Brain pericyte (primary cell): ENCODE data around the gene ELFN2.

Experiments used
- DNase-seq: peaks from one replicate; pipeline ENCODE4 v3.0.0-alpha.2; 2012; ENCODE audit warnings: low read depth, low spot score

ELFN2 gene

GRCh38 chr22:37358386-37358785 lies 68.9 kb downstream of the ELFN2 start:
- no peak for DNase-seq

DNA sequence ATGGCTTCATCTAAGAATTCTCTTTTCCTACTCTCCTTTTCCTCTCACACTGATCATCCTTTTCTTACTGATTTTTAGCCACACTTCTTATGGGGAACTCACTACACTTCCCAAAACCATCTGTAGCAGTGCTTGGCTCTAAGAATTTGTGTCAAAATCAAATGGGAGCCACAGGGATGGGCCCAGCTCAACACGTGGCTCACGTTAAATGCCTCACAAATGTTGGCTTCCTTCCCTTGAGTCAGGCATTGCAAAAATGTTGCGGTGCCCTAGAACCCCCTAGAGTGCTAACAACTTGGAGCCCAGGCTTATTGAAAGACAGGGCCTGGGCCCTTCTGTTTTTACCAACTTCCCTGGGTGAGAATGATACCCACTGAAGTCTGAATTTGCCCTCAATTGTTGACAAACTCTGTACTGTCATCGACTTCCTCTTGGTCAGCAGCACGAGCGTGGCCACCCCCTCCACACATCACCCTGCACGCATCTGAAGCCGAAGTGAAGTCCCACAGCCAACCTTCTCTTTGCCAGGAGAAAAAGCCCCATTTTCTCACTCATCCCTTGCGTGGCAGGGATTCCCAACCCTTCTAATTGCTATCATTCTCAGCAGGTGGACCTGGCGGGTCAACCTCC lies 69.7 kb downstream of the ELFN2 start:
- no peak for DNase-seq

- no peak for DNase-seq
Measured at GRCh38 chr22:37356922-37357321, 70.4 kb downstream of the ELFN2 start.

DNA sequence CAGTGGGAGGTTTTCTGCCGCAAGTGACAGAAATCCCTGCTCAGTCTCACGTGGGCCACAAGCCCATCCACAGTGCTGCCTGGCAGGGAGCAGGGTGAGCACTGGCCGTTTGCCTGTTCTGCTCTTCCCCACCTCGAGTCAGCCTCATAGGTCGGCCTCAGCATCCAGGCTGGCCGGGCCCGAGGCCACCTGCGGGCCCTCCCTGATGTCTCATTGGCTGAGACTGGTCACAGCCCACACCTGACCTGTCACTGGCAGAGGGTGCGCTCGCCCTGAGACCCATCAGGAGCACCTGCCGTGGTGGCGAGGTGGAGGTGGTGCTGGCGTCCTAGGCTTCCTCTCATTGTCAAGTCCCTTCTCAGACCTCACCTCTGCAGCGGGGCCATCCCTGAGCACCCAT lies 72.1 kb downstream of the ELFN2 start:
- DNase-seq, result no peak

- DNase-seq, result no peak
Measured at GRCh38 chr22:37354670-37355069, 72.6 kb downstream of the ELFN2 start.

GRCh38 chr22:37354261-37354660 lies 73.0 kb downstream of the ELFN2 start:
- no peak for DNase-seq

GRCh38 chr22:37353839-37354238 lies 73.4 kb downstream of the ELFN2 start:
- DNase-seq, result no peak

GRCh38 chr22:37352481-37352880 lies 74.8 kb downstream of the ELFN2 start:
- DNase-seq, result no peak

DNA sequence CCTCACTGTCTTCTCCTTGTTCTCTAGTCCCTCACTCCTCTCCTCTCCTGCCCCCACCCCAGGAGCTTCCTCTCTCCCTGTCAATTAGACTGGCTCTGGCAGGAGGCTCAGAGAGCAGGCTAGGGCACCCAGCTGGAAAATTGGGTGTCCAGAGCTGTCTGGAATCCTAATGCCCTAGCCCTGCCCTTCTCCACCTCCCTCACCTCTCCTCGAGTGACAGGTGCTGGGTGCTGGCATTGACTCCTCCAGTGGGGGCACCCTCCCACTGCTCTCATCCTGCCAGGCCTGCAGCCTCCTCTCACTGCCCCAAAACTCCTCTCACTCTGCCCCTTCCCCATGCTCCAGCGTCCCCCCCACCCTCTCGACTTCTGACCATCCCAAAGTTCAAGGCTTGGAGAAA lies 76.0 kb downstream of the ELFN2 start:
- DNase-seq, result no peak

GRCh38 chr22:37349043-37349814 lies 78.0 kb downstream of the ELFN2 start:
- no peak for DNase-seq

DNA sequence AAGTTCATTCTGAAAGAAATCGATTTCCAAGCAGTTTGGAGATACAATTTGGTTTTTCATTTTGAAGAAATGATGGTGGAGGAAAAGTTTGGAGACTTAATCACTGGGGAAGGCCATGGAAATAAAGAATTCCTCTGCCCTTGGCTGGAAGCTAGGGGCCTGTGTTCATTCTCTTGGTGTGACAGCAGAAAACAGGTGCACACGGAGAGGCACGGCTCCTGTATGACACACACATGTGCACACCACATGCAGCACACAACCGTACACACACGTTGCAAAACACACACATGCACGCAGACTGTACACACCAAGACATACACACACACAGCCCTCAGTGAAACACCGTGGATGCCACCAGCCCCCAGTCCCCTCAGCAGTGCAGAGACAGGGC lies 80.8 kb downstream of the ELFN2 start:
- no peak for DNase-seq

DNA sequence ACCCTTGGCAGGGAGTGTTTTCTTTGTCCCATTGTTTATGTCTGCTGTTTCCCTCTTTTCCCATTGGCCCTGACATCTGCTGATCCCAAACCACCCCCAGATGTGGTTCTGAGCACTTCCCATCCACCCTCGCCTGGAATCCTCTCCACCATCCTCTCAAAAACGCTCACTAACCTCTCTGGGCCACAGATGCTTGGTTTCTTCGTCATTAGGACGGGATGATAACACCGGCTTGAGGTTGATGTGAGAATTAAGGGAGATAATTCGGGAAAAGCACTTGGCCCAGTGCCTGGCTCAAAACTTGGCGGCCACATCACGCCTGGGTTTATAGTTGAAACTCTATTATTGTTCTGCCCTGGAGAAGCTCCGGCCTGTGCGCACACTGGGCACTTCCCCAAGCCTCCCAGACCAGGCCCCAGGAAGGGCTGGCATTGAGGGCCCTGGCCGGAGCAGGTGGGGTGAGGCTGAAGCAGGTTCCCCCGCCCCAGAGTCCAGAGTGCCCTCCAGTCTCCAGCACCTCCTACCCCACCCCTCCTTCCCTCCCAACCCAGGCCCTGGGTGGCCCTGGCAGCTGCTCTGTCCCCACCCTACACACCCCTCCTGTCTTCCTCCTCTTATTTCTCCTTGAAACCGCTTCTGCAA lies 81.3 kb downstream of the ELFN2 start:
- DNase-seq, result no peak

GRCh38 chr22:37344735-37345449 lies 82.4 kb downstream of the ELFN2 start:
- DNase-seq, result no peak

DNA sequence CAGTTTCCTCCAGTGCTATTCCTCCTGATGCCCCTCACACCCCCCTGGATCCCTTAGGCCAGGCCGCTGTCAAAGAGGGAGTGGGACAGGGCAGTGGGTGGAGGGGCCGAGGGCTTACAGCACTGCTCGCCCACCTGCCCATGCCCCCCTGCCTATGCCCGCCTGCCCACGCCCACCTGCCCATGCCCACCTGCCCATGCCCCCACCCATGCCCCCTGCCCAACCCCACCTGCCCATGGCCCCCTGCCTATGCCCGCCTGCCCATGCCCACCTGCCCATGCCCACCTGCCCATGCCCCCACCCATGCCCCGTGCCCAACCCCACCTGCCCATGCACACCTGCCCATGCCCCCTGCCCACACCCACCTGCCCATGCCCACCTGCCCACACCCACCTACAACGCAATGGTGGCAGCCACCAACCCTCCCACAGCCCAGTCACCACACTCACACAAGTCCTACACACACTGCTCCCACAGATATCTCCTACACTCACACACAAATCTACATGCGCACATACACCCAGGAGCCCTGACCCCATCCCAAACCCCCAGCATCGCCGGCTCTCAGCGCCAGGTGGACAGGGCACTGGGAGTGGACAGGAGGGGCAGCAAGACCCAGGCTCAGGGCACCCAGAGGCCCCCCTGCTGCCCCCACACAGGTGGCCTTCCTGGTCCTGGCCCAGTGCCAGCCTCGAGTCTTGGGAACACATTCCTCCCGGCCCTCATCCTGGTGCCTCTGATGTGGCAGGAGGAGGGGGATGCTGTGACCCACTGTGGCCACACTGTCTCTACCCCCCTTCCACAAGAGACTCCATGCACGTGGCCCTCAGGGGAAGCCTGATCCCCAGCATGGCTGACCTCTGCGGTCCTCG lies 83.2 kb downstream of the ELFN2 start:
- DNase-seq, result no peak

DNA sequence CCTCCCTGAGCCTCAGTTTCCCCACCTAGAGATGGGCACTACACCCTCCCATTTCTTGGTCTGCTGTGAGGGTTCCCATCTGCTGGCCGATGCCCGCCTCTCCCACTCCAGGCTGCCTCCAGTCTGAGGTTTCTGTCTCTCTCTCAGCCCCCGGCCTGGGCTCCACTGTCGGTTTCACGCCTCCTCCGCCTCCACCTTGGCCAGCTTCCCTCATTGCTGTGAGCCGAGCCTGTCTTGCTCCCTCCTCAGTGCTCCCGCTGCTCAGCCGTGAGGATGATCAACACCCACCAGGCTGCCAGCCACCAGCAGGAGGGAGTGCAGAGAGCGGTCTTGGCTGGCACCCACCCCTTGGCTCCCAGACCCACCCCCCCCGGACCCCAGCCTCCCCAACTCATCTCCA lies 83.9 kb downstream of the ELFN2 start:
- DNase-seq, result no peak

DNA sequence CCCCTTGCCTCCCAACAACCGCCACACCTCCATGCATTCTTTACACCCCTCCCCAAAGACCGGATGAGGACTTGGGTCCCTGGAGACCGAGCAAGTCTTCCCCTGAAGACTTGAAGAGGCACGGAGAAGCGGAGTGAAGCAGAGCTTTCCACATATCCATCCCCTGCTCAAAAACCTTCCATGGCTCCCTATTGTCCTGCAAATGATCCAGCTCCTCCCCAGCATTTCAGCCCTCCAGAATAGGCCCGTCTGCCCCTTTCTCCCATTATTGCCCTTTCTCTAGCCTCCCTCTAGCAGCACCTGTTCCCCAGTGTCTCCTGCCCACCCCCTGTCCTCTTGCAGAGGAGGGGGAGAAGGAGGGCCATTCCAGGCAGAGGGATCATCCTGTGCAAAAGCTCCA lies 85.2 kb downstream of the ELFN2 start:
- DNase-seq, result no peak

DNA sequence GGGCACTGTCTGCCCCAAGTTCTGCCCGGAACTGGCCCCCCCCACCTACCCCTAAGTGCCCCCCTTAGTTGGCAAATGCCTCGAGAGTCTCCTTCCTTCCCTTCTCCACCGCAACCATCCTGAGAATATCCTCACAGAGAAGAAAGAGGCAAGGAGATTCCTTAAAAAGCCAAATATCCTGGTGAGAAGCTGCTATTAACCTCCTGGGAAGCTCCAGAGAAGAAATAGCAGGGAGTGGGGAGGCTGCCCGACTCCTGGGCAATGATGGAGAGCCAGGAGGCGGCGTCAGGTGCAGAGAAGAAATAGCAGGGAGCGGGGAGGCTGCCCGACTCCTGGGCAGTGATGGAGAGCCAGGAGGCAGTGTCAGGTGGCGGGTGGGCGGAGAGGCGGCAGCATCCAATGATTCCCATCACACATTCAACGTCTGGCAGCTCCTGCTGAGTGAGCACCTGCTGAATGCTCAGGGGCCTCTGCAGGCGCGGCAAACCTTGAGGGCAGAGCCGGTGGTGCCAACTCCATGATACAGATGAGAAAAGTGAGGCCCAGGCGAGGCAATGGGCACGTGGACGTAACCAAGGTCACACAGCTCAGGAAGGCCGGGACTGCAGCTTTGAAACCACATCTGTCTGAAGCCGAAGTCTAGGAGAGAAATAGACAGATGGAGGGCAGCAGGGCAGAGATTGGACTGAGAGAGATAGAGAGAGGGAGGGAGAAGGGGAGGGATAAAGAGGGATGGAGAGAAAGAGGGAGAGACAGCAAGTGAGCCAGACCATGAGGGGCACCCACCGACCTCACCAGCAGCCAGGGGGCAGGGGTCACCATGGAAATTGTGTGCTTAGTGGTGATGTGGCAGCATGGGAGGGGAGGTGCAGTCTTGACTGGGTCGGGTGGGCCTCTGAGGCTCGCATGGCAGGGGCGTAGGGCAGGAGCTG lies 86.7 kb downstream of the ELFN2 start:
- DNase-seq, result no peak

DNA sequence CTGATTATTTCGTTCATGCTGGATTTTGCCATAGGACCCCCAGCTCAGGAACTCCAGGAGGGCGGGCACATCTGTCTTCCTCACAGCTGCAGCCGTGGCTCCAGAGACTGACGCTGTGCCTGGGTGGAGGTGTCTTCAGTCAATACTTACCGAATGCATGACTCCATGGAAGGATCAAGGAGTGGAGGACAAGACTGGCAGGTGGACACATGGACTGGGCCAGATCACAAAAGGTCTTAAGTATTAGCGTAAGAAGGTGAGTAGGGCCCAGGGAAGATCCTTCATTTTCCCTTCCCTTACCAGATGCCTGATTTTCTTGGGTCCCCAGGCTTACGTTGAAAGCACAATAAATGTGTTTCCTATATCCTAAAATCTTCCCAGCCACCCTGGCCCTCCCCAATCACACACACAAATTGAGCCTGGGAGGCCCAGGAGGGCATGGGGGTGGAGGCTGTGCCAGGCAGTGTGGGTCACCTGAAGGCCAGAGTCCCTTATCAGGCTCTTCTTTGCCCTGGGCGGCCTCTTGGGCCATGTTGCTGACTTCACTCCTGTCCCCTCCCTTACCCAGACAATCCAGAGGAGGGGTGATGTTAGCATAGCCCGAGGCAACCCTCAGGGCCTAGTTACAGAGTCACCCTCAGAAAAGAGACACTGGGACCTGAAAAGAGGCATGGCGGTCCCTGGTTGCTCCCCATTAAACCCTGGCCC lies 88.6 kb downstream of the ELFN2 start:
- DNase-seq, result no peak

GRCh38 chr22:37337204-37337943 lies 89.9 kb downstream of the ELFN2 start:
- no peak for DNase-seq
